Loucy (cell line): Measurements from ENCODE around the gene CACNA1C.
"Not testable (repeated sequence)": the region's sequence is repeated elsewhere in the genome, so short reads cannot be mapped to it uniquely, and the experiment has no call there.

ENCODE experiments used
- H2AFZ ChIP-seq: fragments of 200-600 bp; sonication (generic); 2 replicates; pipeline ENCODE4 v1.6.0; 2016; ENCODE audit warnings: antibody characterized with exemption, mild to moderate bottlenecking, low read length, moderate library complexity
- H3F3A ChIP-seq: fragments of 200-600 bp; 2 replicates; pipeline ENCODE4 v1.6.0; 2016; ENCODE audit warnings: antibody characterized with exemption, low read depth, mild to moderate bottlenecking
- H3K27me3 ChIP-seq: fragments of 200-600 bp; sonication (generic); 2 replicates; pipeline ENCODE4 v1.6.1; 2014; ENCODE audit warnings: low read length, mild to moderate bottlenecking; ENCODE audit not compliant: insufficient read depth, poor library complexity, severe bottlenecking
- H3K36me3 ChIP-seq: fragments of 200-600 bp; sonication (generic); 2 replicates; pipeline ENCODE4 v1.6.1; 2016; ENCODE audit warnings: low read length; ENCODE audit not compliant: insufficient read depth
- H3K4me1 ChIP-seq: fragments of 200-600 bp; sonication (generic); 2 replicates; pipeline ENCODE4 v1.5.1; 2014; ENCODE audit warnings: low read length, mild to moderate bottlenecking; ENCODE audit not compliant: insufficient read depth, poor library complexity, severe bottlenecking
- H3K4me2 ChIP-seq: fragments of 200-600 bp; sonication (generic); 2 replicates; pipeline ENCODE4 v1.6.0; 2014; ENCODE audit warnings: antibody characterized with exemption, low read length, low read depth, mild to moderate bottlenecking; ENCODE audit not compliant: poor library complexity, severe bottlenecking
- H3K4me3 ChIP-seq: fragments of 200-600 bp; sonication (generic); 2 replicates; pipeline ENCODE4 v1.5.1; 2014; ENCODE audit warnings: low read length, mild to moderate bottlenecking, mixed read lengths; ENCODE audit not compliant: poor library complexity, severe bottlenecking
- H3K79me2 ChIP-seq: fragments of 200-600 bp; sonication (generic); 2 replicates; pipeline ENCODE4 v1.6.1; 2014; ENCODE audit warnings: low read length; ENCODE audit not compliant: insufficient read depth
- H3K9ac ChIP-seq: fragments of 200-600 bp; sonication (generic); 2 replicates; pipeline ENCODE4 v1.6.0; 2014; ENCODE audit warnings: mild to moderate bottlenecking, low read depth, low read length, moderate library complexity; ENCODE audit not compliant: poor library complexity, severe bottlenecking
- H3K9me2 ChIP-seq: fragments of 200-600 bp; sonication (generic); replicated peaks from 2 replicates; pipeline ENCODE4 v1.6.1; 2016; ENCODE audit warnings: low read depth, low read length, mixed read lengths
- H3K9me3 ChIP-seq: fragments of 200-600 bp; sonication (generic); 2 replicates; pipeline ENCODE4 v1.6.1; 2014; ENCODE audit warnings: mild to moderate bottlenecking, antibody characterized with exemption, low read length, low read depth; ENCODE audit not compliant: insufficient read depth
- H4K20me1 ChIP-seq: fragments of 200-600 bp; sonication (generic); 2 replicates; pipeline ENCODE4 v1.6.0; 2014; ENCODE audit warnings: antibody characterized with exemption, low read length, mild to moderate bottlenecking; ENCODE audit not compliant: insufficient read depth, poor library complexity, severe bottlenecking
- CTCF ChIP-seq: fragments of 200-600 bp; sonication (generic); conservative IDR thresholded peaks from 2 replicates; pipeline ENCODE4 v1.5.1; 2014; ENCODE audit warnings: mild to moderate bottlenecking, antibody characterized with exemption, low read length
- EZH2phosphoT487 ChIP-seq: fragments of 200-600 bp; IDR thresholded peaks from 2 replicates; pipeline ENCODE4 v1.6.1; 2018; ENCODE audit warnings: antibody characterized with exemption, mild to moderate bottlenecking, moderate library complexity, borderline replicate concordance

Gene CACNA1C

GRCh38 chr12:2683283-2684025 is 630.7 kb downstream of the CACNA1C start:
- no peaks in the 10 kb centered on the region for H3K4me1 ChIP-seq
- no peak overlapping the region for H3K4me3 ChIP-seq
- H3K9me3 ChIP-seq: no peaks in the 10 kb centered on the region
- no peaks in the 10 kb centered on the region for H3K27me3 ChIP-seq
- no peaks in the 10 kb centered on the region for H3K9me2 ChIP-seq
- TF ChIP-seq CTCF (no peak), EZH2phosphoT487 (no peak)
- no peaks in the 10 kb centered on the region for H3K36me3 ChIP-seq
- H3K4me2 ChIP-seq: no peak overlapping the region
- no peaks in the 10 kb centered on the region for H4K20me1 ChIP-seq
- no peak overlapping the region for H3K9ac ChIP-seq
- H3K79me2 ChIP-seq: no peaks in the 10 kb centered on the region
- no peak overlapping the region for H2AFZ ChIP-seq
- H3F3A ChIP-seq: no peaks in the 10 kb centered on the region

- H4K20me1 ChIP-seq, H3K36me3 ChIP-seq, H3K9me2 ChIP-seq, H3K4me2 ChIP-seq, H2AFZ ChIP-seq, H3F3A ChIP-seq, H3K4me1 ChIP-seq, H3K9me3 ChIP-seq, H3K4me3 ChIP-seq, H3K9ac ChIP-seq, H3K27me3 ChIP-seq, H3K79me2 ChIP-seq: not testable (repeated sequence)
These were observed 631.2 kb downstream of the CACNA1C start for GRCh38 chr12:2684026-2684325.

GRCh38 chr12:2685620-2686279 is 633.0 kb downstream of the CACNA1C start:
- not testable (repeated sequence) for H3K4me2 ChIP-seq, H3K4me3 ChIP-seq, H3F3A ChIP-seq, H2AFZ ChIP-seq, H3K9me3 ChIP-seq, H3K36me3 ChIP-seq, H3K4me1 ChIP-seq, H4K20me1 ChIP-seq, H3K79me2 ChIP-seq, H3K27me3 ChIP-seq, H3K9me2 ChIP-seq, H3K9ac ChIP-seq

GRCh38 chr12:2686280-2686646 is 633.5 kb downstream of the CACNA1C start:
- Histone ChIP-seq H3K27me3 (no peaks in the 10 kb centered on the region), H3K4me1 (peaks cover 10% of the 10 kb centered on the region), H3K79me2 (peaks cover 12% of the 10 kb centered on the region; the same call in 1 of the 2 replicates), H2AFZ (no peak overlapping the region), H3K4me3 (no peak overlapping the region), H3K4me2 (no peak overlapping the region), H3F3A (no peaks in the 10 kb centered on the region), H3K9me3 (no peaks in the 10 kb centered on the region), H3K9ac (no peak overlapping the region), H4K20me1 (no peaks in the 10 kb centered on the region), H3K9me2 (no peaks in the 10 kb centered on the region), H3K36me3 (no peaks in the 10 kb centered on the region)
- TF ChIP-seq EZH2phosphoT487: no peak
- TF ChIP-seq CTCF: no peak
